ENCODE data around the gene IQCF2.
"Not testable (repeated sequence)": the region's sequence is repeated elsewhere in the genome, so short reads cannot be mapped to it uniquely, and the experiment has no call there.

IQCF2 gene

DNA sequence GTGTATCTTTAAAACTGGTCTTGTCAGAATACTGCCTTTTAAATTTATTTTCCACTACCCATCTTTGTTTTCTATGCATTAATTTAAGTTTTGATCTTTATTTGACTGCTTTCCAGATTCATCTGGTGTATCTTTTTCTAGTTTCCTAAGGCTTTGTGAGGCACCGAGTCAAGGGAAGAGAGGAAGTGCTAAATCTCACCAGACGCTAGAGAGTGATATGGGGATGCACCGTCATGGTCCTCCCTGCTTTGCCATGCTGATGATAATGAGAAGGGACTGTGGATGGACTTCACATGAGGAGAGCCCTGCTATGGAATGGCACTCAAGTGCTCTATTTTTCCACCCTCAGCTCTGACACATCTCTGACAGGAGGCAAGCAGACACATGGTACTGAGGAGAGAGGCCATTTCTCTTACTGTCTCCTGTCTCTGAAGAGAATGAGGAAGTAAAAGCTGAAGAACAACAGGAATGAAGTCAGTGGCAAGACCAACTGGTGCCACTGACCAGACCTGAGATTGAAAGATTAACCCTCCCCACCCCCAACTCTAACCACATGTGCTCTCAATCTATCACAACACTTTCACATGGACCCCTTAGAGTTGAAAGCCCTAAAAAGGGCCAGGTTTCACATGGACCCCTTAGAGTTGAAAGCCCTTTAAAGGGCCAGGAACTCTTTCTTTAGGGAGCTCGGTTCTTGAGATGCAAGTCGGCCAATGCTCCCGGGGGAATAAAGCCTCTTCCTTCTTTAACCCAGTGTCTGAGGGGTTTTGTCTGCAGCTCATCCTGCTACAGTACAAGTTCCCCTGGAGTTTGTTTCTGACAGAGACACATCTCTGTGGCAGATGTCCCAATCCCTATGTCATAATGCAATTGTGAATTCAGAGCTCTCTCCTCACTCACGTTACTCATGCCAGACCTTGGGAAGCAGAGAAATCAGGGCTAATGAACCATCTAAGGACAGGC, at the start of gene IQCF2:
TSS of gene IQCF2 (plus strand) at position 913 of the 963 bp plus-strand sequence. CDS start 52 bp downstream, outside the sequence.
- no peak for DNase-seq

DNA sequence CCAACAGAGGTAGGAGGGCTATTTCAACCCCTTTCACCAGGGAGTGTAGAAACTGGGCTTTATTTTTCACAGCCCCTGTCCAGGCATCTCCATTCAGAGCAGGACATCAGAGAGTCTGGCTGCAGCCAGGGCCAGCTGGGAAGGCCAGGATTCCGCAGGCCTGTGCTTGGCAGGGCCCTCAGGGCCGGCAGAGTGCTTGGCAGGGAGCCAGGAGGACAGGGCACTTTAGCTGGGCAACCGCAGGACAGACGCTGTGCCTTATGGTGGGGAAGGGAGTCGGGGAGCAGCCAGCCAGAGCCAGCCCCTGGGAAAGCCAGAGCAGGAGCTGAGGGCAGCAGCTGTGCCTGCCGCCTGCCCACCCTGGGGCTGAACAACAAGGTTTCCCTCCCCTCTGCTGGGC, 47.9 kb upstream of the IQCF2 start:
- no peak for DNase-seq

DNA sequence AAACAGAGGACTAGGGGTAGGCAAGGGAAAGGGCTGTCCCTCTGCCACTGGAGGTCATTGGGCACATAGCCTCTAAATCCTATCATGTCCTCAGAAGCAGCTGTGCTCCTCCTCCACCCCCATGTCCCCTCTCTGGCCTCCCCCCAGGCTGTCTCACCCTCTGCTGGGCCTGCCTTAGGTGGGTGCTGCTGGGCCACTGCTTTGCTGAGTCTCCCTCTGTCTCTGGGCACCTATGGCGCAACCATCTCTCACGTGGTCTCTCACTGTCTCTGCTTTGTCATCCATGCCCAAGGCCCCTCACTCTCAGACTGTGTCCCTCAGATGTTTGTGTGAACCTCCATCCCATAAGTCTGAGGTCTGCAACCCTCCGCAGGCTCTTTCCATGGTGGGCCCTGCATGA, 47.4 kb upstream of the IQCF2 start:
- no peak for DNase-seq

- DNase-seq: no peak
Observed at GRCh38 chr3:51815614-51816013, 45.8 kb upstream of the IQCF2 start.

DNA sequence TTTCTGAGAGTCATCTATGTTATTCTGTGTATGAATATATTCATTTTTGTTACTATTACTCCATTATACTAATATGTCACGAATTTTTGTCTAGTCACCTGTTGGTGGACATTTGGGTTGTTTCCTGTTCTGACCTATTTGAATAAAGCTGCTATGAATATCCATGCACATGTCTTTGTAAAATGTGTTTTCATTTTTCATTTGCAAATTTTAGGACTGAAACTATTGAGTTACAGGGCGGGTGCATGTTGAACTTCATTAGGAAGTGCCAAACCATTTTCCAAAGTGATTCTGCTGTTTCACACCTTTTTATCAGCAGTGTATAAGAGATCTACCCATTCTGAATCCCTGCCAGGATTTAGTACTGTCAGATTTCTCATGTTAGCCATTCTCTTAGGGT, 44.7 kb upstream of the IQCF2 start:
- DNase-seq: no peak

GRCh38 chr3:51817375-51817774, 44.0 kb upstream of the IQCF2 start:
- DNase-seq: peak; percentile 43

DNA sequence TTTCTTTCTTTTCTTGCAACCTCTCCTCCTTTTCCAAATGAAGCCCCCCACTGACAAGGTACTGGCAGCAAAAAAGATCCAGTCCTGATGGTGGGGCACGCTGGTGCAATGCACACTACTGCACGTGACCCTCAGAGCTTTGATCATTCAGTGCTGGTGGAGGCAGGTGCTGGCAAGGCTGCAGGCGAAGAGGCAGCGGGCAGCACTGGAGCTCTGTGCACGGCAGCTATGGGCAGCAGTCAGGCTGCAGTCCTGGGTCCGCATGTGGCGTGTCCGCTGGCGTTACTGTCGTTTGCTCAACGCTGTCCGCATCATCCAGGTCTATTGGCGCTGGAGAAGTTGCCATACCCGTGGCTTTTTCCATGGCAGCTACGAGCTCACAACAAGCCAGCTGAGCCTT, 42.3 kb upstream of the IQCF2 start:
- no peak for DNase-seq

- DNase-seq: peak; percentile 11
Observed at GRCh38 chr3:51819709-51820406, 41.6 kb upstream of the IQCF2 start.

DNA sequence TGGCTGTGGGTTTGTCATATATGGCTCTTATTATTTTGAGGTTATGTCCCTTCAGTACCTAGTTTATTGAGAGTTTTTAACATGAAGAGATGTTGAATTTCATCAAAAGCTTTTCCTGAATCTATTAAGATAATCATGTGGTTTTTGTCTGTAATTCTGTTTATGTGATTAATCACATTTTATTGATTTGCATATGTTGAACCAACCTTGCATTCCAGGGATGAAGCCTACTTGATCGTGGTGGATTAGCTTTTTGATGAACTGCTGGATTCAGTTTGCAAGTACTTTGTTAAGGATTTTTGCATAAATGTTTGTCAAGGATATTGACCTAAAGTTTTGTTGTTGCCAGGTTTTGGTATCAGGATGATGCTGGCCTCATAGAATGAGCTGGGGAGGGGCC, 33.1 kb upstream of the IQCF2 start:
- DNase-seq: no peak

DNA sequence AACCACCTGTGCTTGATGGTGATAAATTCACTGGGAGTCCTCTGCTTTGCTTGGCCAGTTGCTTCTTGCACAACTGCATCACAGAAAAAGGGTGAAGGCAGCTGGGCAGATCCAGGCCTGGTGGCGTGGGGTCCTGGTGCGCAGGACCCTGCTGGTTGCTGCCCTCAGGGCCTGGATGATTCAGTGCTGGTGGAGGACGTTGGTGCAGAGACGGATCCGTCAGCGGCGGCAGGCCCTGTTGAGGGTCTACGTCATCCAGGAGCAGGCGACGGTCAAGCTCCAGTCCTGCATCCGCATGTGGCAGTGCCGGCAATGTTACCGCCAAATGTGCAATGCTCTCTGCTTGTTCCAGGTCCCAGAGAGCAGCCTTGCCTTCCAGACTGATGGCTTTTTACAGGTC, 31.1 kb upstream of the IQCF2 start:
- no peak for DNase-seq

GRCh38 chr3:51830836-51831385, 30.5 kb upstream of the IQCF2 start:
- no peak for DNase-seq

- DNase-seq: no peak
Observed at GRCh38 chr3:51836606-51837005, 24.8 kb upstream of the IQCF2 start.

DNA sequence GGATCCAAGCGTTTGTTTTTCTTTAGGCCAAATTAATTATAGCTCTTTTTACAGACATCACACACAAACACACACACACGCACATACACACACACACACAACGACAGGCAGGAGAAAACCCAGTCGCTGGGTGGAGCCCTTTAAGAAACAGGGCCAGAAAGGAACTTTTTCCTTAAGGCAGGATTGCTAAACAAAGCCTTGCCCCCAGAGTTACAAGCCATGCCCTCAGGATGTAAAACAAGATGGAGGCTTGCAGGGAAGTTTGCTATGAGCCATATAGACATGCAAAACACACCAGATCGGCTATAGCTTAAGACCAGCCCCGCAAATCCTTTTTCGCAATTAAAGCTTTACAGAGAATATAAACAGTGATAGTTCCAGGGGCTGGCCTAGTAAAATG, 16.3 kb upstream of the IQCF2 start:
- DNase-seq: no peak

GRCh38 chr3:51855411-51855810, 6.0 kb upstream of the IQCF2 start:
- not testable (repeated sequence) for DNase-seq

- no peak for DNase-seq
Observed at GRCh38 chr3:51862886-51863285, 1.5 kb downstream of the IQCF2 start.

GRCh38 chr3:51868896-51869295, 7.5 kb downstream of the IQCF2 start:
- not testable (repeated sequence) for DNase-seq

DNA sequence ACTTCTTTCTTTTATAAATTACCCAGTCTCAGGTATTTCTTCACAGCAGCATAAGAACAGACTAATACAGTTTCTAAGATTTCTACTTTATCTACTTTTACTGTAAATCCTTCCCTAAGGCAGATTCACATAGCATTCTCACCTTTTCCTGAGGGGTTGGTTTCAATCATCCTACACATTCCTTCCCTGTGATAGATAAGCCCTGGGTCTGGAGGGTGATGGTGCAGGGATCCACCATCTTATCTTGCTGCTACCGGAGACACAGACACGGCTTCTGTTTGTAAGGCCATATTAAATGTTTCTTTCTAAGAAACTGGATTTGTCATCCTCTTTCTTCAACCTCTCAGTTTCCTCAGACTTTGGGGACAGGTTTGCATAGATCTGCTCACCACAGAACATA, 7.9 kb downstream of the IQCF2 start:
- no peak for DNase-seq

- no peak for DNase-seq
Observed at GRCh38 chr3:51873253-51873766, 11.9 kb downstream of the IQCF2 start.

- DNase-seq: no peak
Observed at GRCh38 chr3:51873876-51874275, 12.5 kb downstream of the IQCF2 start.

DNA sequence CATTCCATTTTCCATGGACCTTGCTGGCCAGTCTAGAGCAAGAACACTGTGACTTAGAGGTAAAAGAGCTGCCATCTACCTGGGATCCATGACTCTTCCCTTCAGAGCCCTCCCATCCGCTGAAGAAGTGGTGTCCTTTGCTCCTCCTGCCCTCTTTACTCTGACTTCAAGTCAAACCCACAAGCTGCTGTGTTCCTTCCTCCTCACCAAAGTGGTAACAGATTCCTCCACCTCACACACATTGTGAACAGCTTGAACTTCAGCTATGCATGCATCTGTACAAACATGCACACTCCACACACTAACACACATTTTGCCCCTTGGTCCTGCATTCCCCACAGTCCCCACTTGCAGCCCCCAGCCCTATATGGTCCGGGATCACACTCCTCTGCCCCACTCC, 13.0 kb downstream of the IQCF2 start:
- no peak for DNase-seq

- DNase-seq: no peak
Observed at GRCh38 chr3:51874889-51875288, 13.5 kb downstream of the IQCF2 start.

- DNase-seq: no peak
Observed at GRCh38 chr3:51875501-51875900, 14.1 kb downstream of the IQCF2 start, which contains the start of gene IQCF5. Gene IQCF5, minus strand, starts transcription at chr3:51875601. Its CDS starts 70 bp downstream, at chr3:51875531.

DNA sequence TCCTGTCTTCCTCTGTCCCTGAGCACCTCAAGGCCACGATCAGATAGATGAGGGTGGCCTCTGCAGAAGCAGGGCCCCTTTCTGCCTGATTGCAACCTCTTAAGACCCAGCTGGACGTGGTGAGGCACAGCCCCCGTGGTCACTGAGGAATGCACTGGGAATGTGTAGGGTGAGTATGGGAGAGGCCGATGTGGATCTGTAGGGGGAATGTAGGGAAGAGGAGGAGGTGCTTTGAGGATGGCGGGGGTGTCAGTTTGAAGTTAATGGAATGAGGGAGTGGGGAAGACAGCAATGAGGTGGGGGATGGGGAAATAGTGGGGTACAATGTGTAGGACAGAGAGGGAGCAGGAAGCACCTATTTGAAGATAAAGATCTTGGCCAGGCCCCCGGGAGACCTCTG, 14.8 kb downstream of the IQCF2 start:
- no peak for DNase-seq

Data from activated CD4-positive, alpha-beta T cell treated with anti-CD3 and anti-CD28 coated beads, Interleukin-2, Interleukin-6, amounts not matched to agents 100 ng/mL and 50 ng/mL, durations not matched to agents 16 hours and 8 hours (primary cell).